Measurements from ENCODE around the gene NPFF.
"Not testable (repeated sequence)": the region's sequence is repeated elsewhere in the genome, so short reads cannot be mapped to it uniquely, and the experiment has no call there.

Gene NPFF

DNA sequence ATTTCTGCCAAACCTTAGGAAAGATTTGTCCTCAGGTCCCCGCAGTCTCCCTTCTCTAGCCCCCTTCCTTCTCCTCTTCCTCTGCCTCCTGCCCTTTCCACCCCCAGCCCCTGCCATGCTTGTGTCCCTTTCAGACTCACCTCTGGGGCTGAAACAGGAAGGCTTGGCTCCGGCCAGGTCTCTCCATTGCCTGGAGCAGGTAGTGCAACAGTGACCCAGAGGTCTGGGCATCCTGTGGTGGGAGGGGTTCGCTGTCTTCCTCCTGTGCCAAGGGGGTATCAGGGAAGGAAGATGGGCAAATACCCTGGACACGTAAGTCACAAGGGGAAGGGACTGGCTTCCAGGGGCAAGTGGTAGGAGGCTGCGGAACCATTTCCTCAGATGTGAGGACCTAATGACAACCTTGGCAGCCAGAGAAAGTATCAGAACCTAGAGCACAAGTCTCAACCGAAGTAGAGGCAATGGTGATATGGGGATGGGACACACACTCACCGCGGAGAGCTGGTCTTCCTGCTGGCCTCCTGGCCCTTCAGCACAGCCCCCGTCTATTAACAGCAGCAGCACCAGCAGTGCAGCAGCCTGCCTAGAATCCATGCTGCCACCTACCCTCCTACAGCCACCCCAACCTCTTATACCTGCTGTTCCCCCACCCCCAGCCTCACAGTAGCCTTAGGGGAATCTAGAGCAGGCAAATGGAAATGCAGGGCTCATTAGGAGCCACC, at the start of gene NPFF:
NPFF (minus strand) TSS at position 604 of the 722 bp plus-strand sequence; CDS start at position 594, 10 bp downstream.
- in situ Hi-C loops (cut with MboI; ENCODE audit: low sequenced_read_pairs), result no loop called here

GRCh38 chr12:53552361-53553327, 45.4 kb upstream of the NPFF start:
- in situ Hi-C loops (cut with MboI; ENCODE audit: low sequenced_read_pairs), result no loop called here

DNA sequence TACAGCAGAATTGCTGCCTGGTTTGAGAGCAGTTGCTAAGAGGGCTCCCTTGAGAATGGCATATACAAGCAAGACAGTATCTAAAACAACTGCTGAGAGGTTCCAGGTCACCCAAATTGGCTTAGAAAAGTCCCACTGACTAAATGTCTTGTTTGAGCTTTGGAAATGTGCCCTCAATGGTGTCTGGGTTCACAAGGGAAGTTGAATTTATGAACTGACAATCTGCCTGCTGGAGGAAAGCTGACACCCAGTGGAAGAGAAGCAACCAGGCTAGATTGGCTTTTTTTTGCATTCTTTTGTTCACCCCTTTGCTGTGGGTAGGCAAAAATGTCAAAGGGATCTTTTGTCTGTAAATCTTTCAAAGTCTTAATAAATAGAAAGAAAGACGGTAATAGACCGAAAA, 44.6 kb upstream of the NPFF start:
- in situ Hi-C loops (cut with MboI; ENCODE audit: low sequenced_read_pairs), result no loop called here

DNA sequence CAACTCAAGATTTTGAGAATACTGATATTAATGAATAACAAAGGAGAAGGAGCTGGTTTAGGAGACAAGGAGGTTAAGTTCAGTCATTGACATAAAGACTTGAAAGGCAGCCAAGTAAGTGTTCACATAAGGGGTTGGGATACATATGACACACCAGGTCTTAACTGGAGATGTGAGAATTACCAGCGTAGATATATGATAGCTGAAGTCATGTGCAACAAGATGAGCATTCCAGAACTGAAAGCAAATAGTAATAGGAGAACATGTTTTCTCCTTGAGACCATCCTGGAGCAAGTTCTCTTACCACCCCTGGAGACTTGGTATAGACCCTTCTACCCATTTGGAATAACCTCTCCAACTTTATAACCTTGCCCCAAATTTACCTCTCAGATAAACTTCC, 43.3 kb upstream of the NPFF start:
- in situ Hi-C loops (cut with MboI; ENCODE audit: low sequenced_read_pairs), result no loop called here

- in situ Hi-C loops (cut with MboI; ENCODE audit: low sequenced_read_pairs), result not testable (repeated sequence)
Measured at GRCh38 chr12:53550131-53550530, 42.8 kb upstream of the NPFF start.

DNA sequence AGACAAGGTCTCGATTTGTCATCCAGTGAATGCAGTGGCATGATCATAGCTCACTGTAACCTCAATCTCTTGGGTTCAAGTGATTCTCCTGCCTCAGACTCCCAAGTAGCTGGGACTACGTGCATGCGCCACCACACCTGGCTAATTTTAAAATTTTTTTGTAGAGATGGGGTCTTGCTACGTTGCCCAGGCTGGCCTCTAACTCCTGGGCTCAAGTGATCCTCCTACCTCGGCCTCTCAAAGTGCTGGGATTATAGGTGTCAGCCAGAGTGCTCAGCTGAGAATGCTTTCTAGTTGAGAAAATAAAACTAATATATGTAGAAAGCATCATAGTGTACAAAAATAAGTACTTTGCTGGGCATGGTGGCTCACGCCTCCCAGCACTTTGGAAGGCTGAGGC, 41.1 kb upstream of the NPFF start:
- in situ Hi-C loops (cut with MboI; ENCODE audit: low sequenced_read_pairs), result loop anchor here (10.0 kb wide), 1 partner anchor 126 kb away; the partner anchor contains the start of gene ATP5MC2

GRCh38 chr12:53543539-53543938, 36.3 kb upstream of the NPFF start:
- in situ Hi-C loops (cut with MboI; ENCODE audit: low sequenced_read_pairs), result loop anchor here (10.0 kb wide), 1 partner anchor 131 kb away; the partner anchor contains the start of gene ATP5MC2

DNA sequence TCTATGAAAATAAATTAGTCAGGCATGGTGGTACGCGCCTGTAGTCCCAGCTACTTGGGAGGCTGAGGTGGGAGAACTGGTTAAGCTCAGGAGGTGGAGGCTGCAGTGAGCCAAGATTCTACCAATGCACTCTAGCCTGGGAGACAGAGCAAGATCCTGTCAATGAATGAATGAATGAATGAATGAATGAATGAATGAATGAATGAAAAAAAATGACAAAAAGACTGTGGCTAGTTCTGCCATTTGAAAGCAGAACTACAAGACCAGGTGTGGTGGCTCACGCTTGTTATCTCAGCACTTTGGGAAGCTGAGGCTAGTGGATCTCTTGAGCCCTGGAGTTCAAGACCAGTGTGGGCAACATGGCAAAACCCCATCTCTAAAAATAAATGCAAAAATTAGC, 32.2 kb upstream of the NPFF start:
- in situ Hi-C loops (cut with MboI; ENCODE audit: low sequenced_read_pairs), result no loop called here

- in situ Hi-C loops (cut with MboI; ENCODE audit: low sequenced_read_pairs), result no loop called here
Measured at GRCh38 chr12:53538209-53538689, 31.0 kb upstream of the NPFF start.

DNA sequence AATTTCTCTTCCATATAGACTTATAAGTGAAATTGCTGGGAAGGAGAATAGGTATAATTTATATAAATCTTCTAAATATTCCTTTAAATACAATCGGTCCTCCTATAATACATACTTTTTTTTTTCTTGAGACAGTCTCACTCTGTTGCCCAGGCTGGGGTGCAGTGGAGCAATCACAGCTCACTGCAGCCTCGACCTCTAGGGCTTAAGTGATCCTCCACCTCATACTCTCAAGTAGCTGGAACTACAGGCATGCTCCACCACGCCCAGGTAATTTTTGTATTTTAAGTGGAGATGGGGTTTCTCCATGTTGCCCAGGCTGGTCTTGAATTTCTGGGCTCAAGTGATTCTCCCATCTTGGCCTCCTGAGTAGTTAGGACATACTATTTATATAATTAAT, 29.7 kb upstream of the NPFF start:
- in situ Hi-C loops (cut with MboI; ENCODE audit: low sequenced_read_pairs), result no loop called here

GRCh38 chr12:53533471-53533870, 26.2 kb upstream of the NPFF start:
- in situ Hi-C loops (cut with MboI; ENCODE audit: low sequenced_read_pairs), result no loop called here

GRCh38 chr12:53532524-53533445, 25.5 kb upstream of the NPFF start:
- in situ Hi-C loops (cut with MboI; ENCODE audit: low sequenced_read_pairs), result no loop called here

DNA sequence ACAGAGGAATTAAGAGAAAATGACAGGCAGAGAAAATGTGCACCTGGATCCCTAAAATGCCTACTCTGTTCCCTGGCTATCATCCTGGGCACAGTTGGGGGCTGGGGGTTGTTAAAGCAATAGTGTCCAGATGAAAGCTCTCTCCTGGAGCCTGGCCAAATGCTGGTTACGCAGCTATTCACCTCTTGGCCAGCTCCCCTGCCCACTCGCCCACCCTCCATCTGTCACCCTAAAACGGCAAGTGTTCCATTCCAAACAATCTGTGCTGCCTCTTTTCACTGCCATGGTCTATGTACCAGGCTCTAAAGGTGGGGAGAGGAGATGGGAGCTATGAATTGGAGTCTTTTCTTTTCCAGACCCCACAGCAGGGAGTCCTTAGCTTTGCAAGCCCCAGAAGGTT, 24.7 kb upstream of the NPFF start:
- in situ Hi-C loops (cut with MboI; ENCODE audit: low sequenced_read_pairs), result no loop called here

- in situ Hi-C loops (cut with MboI; ENCODE audit: low sequenced_read_pairs), result no loop called here
Measured at GRCh38 chr12:53530920-53531319, 23.6 kb upstream of the NPFF start.

DNA sequence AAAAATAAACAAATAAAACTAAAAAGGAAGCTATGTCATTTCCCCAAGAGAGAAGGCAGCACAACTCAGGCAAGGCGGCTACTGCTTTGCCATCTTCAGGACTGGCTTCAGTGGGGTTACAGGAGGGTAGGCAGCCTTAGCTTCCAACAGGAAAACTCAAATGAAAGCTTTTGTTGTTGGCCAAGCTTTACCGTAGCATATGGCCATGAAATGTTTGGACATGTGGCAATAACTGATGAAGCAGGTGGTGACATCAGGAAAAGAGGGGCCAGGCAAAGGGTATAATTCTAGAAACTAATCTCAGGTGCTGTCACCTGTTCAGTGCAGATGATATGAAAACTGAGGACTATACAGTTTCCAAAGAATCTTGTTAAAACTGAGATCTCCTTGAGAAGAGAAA, 22.8 kb upstream of the NPFF start:
- in situ Hi-C loops (cut with MboI; ENCODE audit: low sequenced_read_pairs), result no loop called here

DNA sequence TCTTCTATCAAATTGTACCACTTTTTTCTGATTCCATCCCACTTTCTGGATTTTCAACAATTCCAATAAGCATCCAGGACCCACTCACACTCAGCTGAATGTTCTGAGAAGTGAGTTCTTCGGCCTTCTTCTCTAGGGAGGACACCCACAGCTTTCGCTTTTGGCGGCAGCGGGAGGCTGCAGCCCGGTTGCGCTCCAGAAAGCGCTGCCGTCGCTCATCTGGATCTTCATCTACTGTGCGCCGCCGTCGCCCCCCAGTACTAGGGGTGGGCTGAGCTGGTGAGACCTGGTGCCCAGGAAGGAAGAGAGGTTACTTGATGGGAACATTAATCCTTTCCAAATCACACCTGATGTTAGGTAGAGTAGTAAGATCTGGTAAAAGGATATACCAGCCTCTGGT, 17.2 kb upstream of the NPFF start:
- in situ Hi-C loops (cut with MboI; ENCODE audit: low sequenced_read_pairs), result no loop called here

- in situ Hi-C loops (cut with MboI; ENCODE audit: low sequenced_read_pairs), result no loop called here
Measured at GRCh38 chr12:53523131-53523530, 15.8 kb upstream of the NPFF start.

GRCh38 chr12:53518381-53518780, 11.1 kb upstream of the NPFF start:
- in situ Hi-C loops (cut with MboI; ENCODE audit: low sequenced_read_pairs), result no loop called here

DNA sequence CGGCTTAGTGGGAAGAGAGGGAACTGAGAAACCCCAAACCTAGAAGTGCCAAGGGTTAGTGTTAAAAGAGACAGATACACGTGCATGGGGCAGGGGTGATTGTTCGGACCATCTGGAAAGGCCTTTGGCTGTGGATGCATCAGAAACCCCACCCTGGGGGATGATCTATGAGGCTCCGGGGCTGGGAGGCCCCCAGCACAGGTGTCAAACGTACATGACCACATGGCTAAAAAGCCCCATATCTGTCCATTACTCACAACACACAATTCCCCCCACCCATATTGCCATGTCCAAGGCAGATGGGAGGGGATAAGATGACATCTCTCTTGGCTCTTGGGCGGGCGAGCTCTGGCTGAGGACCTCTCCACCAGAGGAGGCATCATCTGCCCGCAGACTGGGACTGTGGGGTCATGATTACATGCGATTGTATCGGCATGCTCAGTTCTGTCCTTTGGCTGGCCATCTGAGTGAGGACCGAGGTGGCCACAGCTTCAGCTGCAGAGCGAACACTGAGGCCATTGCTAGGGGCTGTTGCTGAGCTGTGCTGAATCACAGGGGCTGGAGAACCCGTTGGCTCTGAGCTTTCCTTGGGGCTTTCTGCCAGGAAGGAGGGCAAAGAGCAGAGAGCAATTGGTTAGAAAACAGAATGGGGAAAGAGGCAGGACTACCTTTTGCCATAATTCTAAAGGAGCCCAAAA, 9.6 kb upstream of the NPFF start:
- in situ Hi-C loops (cut with MboI; ENCODE audit: low sequenced_read_pairs), result no loop called here

GRCh38 chr12:53515291-53515680, 8.0 kb upstream of the NPFF start:
- in situ Hi-C loops (cut with MboI; ENCODE audit: low sequenced_read_pairs), result no loop called here
